Fibroblast of the aortic adventitia (primary cell): ENCODE results near the gene PPIA. TPM values are rescaled to one million over a fixed set of nuclear protein-coding genes. Genes with fewer than 3 reads are reported as not detected.
"Not testable (repeated sequence)": the region's sequence is repeated elsewhere in the genome, so short reads cannot be mapped to it uniquely, and the experiment has no call there.

Experiments used
- DNase-seq: peaks from one replicate; pipeline ENCODE4 v3.0.0-alpha.2; 2010; ENCODE audit warnings: low read depth
- H3K4me3 ChIP-seq: 2 replicates; pipeline ENCODE4 v1.5.1; 2011; ENCODE audit warnings: low read depth, mild to moderate bottlenecking, control low read depth, low read length, moderate library complexity
- total RNA-seq: library from RNA; depleted of rRNA; stranded (reverse); fragments of >200 nt; gene quantifications from 2 replicates; pipeline ENCODE4 v1.2.3, GENCODE V29; 2012; ENCODE audit warnings: low replicate concordance
- TF ChIP-seq, protein P1 (sequence below): IDR thresholded peaks from 2 replicates; pipeline ENCODE4 v1.5.1; 2011; ENCODE audit warnings: mild to moderate bottlenecking, low read length, control low read depth, inconsistent platforms; ENCODE audit not compliant: insufficient read depth

Gene PPIA
- total RNA-seq, 1 donor = 2,915 TPM

DNA sequence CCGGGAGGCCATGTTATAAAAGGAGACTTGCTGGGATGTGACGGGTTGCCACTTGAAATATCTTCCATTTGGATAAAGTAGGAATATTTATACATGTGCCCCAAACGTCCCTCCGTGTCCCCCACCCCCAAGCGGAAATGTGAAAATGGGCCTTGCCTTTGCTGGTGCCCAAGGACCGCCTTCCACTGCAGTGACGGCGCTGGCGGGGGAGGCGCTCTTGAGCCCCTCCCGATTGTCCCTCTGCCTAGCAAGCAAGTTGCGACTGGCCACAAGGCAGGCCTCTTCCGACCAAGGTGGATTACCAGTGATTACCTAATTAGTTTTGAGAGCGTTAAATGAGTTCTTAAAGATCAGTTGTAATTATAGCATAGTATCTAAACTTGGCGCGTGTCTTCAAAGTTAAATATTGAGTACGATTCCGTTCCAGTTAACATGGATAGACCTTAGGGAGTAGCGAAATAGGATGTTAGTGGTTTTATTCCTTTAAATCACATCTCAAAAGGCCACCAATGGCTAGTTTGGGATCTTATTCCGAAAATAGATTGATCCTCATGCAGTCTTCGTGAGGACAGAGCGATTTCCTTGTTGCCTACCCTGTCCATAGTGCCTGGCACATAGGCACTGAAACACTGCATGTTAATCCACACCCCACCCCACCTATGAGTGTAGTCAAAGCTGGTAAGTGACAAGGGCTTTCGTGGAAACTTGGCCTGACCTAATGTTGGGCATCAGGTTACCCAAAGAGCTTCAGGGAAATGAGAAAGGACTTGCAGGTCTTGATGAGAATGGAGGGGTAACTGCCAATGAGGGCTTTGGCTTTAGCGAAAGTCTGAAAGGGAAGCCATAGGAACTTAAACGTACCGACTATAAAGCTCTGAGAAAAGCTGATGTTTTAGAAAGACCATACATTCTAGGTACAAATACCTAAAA lies 1.1 kb downstream of the PPIA start:
- TF ChIP-seq, protein P1, sequence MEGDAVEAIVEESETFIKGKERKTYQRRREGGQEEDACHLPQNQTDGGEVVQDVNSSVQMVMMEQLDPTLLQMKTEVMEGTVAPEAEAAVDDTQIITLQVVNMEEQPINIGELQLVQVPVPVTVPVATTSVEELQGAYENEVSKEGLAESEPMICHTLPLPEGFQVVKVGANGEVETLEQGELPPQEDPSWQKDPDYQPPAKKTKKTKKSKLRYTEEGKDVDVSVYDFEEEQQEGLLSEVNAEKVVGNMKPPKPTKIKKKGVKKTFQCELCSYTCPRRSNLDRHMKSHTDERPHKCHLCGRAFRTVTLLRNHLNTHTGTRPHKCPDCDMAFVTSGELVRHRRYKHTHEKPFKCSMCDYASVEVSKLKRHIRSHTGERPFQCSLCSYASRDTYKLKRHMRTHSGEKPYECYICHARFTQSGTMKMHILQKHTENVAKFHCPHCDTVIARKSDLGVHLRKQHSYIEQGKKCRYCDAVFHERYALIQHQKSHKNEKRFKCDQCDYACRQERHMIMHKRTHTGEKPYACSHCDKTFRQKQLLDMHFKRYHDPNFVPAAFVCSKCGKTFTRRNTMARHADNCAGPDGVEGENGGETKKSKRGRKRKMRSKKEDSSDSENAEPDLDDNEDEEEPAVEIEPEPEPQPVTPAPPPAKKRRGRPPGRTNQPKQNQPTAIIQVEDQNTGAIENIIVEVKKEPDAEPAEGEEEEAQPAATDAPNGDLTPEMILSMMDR = peak; percentile 37
- peak overlapping the region; percentile 94 for H3K4me3 ChIP-seq
- peak; percentile 83 for DNase-seq

DNA sequence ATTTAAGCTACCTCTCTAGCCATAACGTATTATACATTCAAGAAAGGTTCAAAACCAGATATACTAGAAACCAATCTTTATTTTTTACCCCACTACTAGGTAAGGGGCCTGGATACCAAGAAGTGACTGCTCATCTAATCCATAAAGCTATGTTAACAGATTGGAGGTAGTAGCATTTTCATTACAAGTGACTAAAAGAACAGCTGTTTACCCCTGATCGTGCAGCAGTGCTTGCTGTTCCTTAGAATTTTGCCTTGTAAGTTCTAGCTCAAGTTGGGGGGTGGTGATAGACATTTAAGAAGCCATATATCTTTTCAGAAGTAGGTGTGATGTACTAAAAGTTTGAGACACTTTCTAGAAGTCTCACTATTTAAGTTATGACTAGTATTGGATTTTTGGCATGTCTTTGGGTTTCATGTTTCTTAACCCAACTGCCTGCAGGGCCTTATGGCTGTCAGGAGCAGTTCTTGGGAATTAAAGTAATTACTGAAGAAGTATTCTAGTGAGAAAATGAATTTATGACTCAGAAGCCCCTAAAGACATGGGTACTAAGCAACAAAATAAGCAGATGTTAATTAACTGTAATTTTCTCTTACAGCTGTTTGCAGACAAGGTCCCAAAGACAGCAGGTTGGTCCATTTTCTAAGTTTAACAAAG lies 2.3 kb downstream of the PPIA start:
- DNase-seq = peak; percentile 21
- TF ChIP-seq, protein P1 = no peak
- peak overlapping the region; percentile 94 for H3K4me3 ChIP-seq

DNA sequence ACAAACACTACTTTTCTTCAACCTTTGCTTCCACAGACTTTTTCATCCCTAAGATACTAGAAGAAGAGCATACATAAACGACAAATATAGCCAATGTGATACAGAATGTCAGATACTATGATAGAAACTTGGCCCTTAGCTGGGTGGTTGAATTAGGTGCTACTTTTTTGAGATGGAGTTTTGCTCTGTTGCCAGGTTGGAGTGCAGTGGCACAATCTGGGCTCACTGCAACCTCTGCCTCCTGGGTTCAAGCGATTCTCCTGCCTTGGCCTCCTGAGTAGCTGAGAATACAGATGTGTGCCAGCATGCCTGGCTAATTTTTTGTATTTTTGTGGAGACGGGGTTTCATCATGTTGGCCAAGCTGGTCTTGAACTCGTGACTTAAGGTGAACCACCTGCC lies 3.5 kb downstream of the PPIA start:
- H3K4me3 ChIP-seq = no peak overlapping the region
- DNase-seq = no peak
- TF ChIP-seq, protein P1 = no peak

DNA sequence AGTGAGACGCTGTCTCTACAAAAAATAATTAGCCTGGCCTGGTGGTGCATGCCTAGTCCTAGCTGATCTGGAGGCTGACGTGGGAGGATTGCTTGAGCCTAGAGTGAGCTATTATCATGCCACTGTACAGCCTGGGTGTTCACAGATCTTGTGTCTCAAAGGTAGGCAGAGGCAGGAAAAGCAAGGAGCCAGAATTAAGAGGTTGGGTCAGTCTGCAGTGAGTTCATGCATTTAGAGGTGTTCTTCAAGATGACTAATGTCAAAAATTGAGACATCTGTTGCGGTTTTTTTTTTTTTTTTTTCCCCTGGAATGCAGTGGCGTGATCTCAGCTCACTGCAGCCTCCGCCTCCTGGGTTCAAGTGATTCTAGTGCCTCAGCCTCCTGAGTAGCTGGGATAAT lies 5.4 kb downstream of the PPIA start:
- no peak for DNase-seq
- no peak overlapping the region for H3K4me3 ChIP-seq
- TF ChIP-seq, protein P1 = no peak

DNA sequence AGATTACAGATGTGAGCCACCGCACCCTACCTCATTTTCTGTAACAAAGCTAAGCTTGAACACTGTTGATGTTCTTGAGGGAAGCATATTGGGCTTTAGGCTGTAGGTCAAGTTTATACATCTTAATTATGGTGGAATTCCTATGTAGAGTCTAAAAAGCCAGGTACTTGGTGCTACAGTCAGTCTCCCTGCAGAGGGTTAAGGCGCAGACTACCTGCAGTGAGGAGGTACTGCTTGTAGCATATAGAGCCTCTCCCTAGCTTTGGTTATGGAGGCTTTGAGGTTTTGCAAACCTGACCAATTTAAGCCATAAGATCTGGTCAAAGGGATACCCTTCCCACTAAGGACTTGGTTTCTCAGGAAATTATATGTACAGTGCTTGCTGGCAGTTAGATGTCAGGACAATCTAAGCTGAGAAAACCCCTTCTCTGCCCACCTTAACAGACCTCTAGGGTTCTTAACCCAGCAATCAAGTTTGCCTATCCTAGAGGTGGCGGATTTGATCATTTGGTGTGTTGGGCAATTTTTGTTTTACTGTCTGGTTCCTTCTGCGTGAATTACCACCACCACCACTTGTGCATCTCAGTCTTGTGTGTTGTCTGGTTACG lies 6.0 kb downstream of the PPIA start:
- no peak overlapping the region for H3K4me3 ChIP-seq
- no peak for DNase-seq
- TF ChIP-seq, protein P1 = no peak

DNA sequence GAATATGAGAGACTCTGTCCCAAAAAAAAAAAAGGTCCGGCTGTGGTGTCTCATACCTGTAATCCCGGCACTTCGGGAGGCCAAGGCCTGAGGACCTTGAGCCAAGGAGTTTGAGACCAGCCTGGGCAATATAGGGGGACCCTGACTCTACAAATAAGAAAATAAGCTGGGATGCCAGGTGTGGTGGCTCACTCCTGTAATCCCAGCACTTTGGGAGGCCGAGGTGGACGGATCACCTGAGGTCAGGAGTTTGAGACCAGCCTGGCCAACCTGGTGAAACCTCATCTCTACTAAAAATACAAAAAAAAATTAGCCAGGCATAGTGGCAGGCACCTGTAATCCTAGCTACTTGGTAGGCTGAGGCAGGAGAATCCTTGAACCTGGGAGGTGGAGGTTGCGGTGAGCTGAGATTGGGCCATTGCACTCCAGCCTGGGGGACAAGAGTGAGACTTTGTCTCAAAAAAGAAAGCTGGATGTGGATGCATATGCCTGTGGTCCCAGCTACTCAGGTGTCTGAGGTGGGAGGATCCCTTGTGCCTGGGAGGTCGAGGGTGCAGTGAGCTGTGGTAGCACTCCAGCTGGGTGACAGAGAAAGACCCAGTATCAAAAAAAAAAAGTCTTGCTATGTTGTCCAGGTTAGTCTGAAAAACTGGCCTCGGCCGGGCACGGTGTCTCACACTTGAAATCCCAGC lies 7.5 kb downstream of the PPIA start:
- H3K4me3 ChIP-seq = not testable (repeated sequence)

More for the DNA sequence above, 7.5 kb downstream of the PPIA start:
- DNase-seq = not testable (repeated sequence)
